PC-9 (cell line): ENCODE data around the gene ACP4.

Experiments used
- EZH2 ChIP-seq: fragments of 200-600 bp; sonication (generic); IDR thresholded peaks from 2 replicates; pipeline ENCODE4 v1.8.0; 2017; ENCODE audit warnings: antibody characterized with exemption, low read depth
- TF ChIP-seq, protein P1 (sequence below): fragments of 200-600 bp; sonication (generic); conservative IDR thresholded peaks from 2 replicates; pipeline ENCODE4 v1.6.1; 2017; ENCODE audit warnings: mixed run types, antibody characterized with exemption, mild to moderate bottlenecking, moderate library complexity

DNA sequence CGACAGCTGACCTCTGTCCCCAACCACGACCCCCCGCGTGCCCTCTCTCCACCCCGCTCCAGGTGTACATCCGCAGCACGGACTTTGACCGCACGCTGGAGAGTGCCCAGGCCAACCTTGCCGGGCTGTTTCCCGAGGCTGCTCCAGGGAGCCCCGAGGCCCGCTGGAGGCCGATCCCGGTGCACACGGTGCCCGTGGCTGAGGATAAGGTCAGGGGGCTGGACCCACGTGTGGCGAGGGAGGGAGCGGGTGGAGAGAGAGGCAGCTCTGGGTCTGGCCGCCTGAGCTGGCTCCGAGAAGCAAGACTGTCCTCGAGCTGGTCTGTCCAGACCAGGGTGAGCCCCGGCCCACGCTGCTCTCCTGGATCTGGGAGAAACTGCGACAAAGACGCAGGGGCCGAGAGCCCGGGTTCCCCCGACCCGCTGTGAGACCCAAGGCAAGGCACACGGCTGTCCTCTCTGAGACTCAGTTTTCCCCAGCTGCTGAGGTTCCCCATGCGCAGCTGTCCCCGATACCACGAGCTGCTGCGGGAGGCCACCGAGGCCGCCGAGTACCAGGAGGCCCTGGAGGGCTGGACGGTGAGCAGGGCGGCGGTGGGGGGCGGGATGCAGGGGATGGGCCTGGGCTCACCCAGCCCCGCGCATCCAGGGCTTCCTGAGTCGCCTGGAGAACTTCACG, 1.5 kb downstream of the ACP4 start:
- TF ChIP-seq, protein P1, sequence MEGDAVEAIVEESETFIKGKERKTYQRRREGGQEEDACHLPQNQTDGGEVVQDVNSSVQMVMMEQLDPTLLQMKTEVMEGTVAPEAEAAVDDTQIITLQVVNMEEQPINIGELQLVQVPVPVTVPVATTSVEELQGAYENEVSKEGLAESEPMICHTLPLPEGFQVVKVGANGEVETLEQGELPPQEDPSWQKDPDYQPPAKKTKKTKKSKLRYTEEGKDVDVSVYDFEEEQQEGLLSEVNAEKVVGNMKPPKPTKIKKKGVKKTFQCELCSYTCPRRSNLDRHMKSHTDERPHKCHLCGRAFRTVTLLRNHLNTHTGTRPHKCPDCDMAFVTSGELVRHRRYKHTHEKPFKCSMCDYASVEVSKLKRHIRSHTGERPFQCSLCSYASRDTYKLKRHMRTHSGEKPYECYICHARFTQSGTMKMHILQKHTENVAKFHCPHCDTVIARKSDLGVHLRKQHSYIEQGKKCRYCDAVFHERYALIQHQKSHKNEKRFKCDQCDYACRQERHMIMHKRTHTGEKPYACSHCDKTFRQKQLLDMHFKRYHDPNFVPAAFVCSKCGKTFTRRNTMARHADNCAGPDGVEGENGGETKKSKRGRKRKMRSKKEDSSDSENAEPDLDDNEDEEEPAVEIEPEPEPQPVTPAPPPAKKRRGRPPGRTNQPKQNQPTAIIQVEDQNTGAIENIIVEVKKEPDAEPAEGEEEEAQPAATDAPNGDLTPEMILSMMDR = no peak
- no peak for TF ChIP-seq EZH2
